ENCODE measurements around the gene ACSL1. TPM values are rescaled to one million over a fixed set of nuclear protein-coding genes. Genes with fewer than 3 reads are reported as not detected.

The ACSL1 gene
- total RNA-seq, 4 donors from 2014 or later = 43.5 to 136 (median 52.0) TPM

GRCh38 chr4:184804621-184805020 is 21.1 kb downstream of the ACSL1 start:
- DNase-seq (ENCODE audit: extremely low spot score) = no peak
- TF ChIP-seq POLR2A (IDR thresholded peaks at IDR 0.05; ENCODE audit: low read depth) = no peak
- TF ChIP-seq CTCF (IDR thresholded peaks at IDR 0.05) = no peak
- no peak for TF ChIP-seq POLR2AphosphoS5 (IDR thresholded peaks at IDR 0.05)
- TF ChIP-seq EP300 (IDR thresholded peaks at IDR 0.05) = no peak
- 90% methylated on average over 5 of the region's 5 CpGs for WGBS
- H3K36me3 ChIP-seq = peaks cover 0 to 35% (median 0%) of the 10 kb centered on the region in 4 donors
- no peak overlapping the region for H3K4me3 ChIP-seq
- intact Hi-C loops (cut with DNase I) = no loop called here
- H3K9me3 ChIP-seq = no peaks in the 10 kb centered on the region
- H3K27me3 ChIP-seq = no peaks in the 10 kb centered on the region
- no peak overlapping the region for H3K27ac ChIP-seq (replicated peaks in 1 of 4)
- H3K4me1 ChIP-seq = peaks cover 45 to 59% (median 52%) of the 10 kb centered on the region in 4 donors

GRCh38 chr4:184803874-184804273 is 21.9 kb downstream of the ACSL1 start:
- Histone ChIP-seq H3K27ac (replicated peaks in 1 of 4) (no peak overlapping the region), H3K4me1 (peaks cover 38 to 56% (median 51%) of the 10 kb centered on the region in 4 donors), H3K27me3 (no peaks in the 10 kb centered on the region), H3K9me3 (no peaks in the 10 kb centered on the region), H3K4me3 (no peak overlapping the region), H3K36me3 (peaks cover 0 to 42% (median 0%) of the 10 kb centered on the region in 4 donors)
- DNase-seq (ENCODE audit: extremely low spot score) = no peak
- intact Hi-C loops (cut with DNase I) = no loop called here
- TF ChIP-seq EP300 (IDR thresholded peaks at IDR 0.05) = no peak
- TF ChIP-seq POLR2A (IDR thresholded peaks at IDR 0.05; ENCODE audit: low read depth) = no peak
- no peak for TF ChIP-seq POLR2AphosphoS5 (IDR thresholded peaks at IDR 0.05)
- TF ChIP-seq CTCF (IDR thresholded peaks at IDR 0.05) = no peak
- WGBS = 94% methylated on average over 4 of the region's 4 CpGs

- WGBS = 98% methylated on average over 16 of the region's 16 CpGs
- intact Hi-C loops (cut with DNase I) = no loop called here
- no peak overlapping the region for H3K27ac ChIP-seq (replicated peaks in 1 of 4)
Measured at GRCh38 chr4:184803133-184803532, 22.6 kb downstream of the ACSL1 start.

GRCh38 chr4:184802697-184803015 is 23.1 kb downstream of the ACSL1 start:
- no peak for TF ChIP-seq POLR2A (IDR thresholded peaks at IDR 0.05; ENCODE audit: low read depth)
- TF ChIP-seq CTCF (IDR thresholded peaks at IDR 0.05) = no peak
- TF ChIP-seq POLR2AphosphoS5 (IDR thresholded peaks at IDR 0.05) = no peak
- no peak for TF ChIP-seq EP300 (IDR thresholded peaks at IDR 0.05)
- H3K4me1 ChIP-seq = peaks cover 28 to 44% (median 39%) of the 10 kb centered on the region in 4 donors
- intact Hi-C loops (cut with DNase I) = no loop called here
- 87% methylated on average over 9 of the region's 9 CpGs for WGBS
- no peak for DNase-seq (ENCODE audit: extremely low spot score)
- no peaks in the 10 kb centered on the region for H3K9me3 ChIP-seq
- H3K36me3 ChIP-seq = peaks cover 0 to 53% (median 7%) of the 10 kb centered on the region in 4 donors
- H3K4me3 ChIP-seq = no peak overlapping the region
- H3K27me3 ChIP-seq = no peaks in the 10 kb centered on the region
- peak overlapping the region in 2 of 4 donors; percentile 10 to 11 for H3K27ac ChIP-seq (replicated peaks in 1 of 4)

More at GRCh38 chr4:184803133-184803532, 22.6 kb downstream of the ACSL1 start:
- Histone ChIP-seq H3K4me3 (no peak overlapping the region), H3K9me3 (no peaks in the 10 kb centered on the region), H3K36me3 (peaks cover 0 to 48% (median 5%) of the 10 kb centered on the region in 4 donors), H3K27me3 (no peaks in the 10 kb centered on the region), H3K4me1 (peaks cover 30 to 49% (median 44%) of the 10 kb centered on the region in 4 donors)
- no peak for DNase-seq (ENCODE audit: extremely low spot score)
- no peak for TF ChIP-seq CTCF (IDR thresholded peaks at IDR 0.05)

Measured in esophagus muscularis mucosa (tissue), 4 donors.